ENCODE results near the gene ZFHX2. TPM values are rescaled to one million over a fixed set of nuclear protein-coding genes. Genes with fewer than 3 reads are reported as not detected.

ZFHX2 gene
- total and polyA plus RNA-seq, 2 of the 13 experiments (the other 11 are each of a cell fraction or from before 2014, with no cell fraction given), result 0.17 to 0.44 TPM

DNA sequence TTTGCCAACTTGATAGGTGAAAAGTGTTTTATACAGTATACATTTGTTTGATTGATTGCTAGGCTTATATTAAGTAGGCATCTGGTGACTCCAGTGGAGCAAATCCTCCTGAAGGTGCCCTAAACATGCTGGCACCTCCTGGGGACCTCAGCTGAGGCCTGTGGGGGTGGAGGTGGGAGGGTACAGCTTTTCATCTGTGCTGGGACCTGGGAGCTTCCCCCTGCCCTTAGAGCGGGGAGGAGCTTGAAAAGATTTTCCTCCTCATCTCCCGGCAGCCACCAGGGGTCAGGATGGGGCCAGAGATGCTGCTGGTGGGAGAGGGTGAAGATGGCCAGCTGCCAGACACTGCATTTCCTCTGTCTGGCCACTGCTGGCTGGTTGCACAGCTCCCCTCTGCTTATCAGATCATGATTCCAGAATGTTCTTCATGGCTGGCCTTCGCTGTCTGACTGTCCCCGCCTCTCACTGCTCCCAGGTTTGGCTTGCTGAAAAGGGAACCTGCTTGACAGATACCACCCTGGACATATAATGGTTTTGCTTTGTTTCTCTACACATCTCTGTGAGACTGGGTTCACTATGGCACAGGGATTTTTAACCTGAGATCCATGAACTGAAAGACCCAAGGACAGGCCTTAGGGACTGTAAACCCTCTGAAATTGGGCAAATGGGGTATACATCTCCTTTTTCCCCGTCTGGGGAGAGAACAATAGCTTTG, 37.5 kb upstream of the ZFHX2 start:
- peaks cover 24% of the 10 kb centered on the region for H3K4me1 ChIP-seq (ENCODE audit: insufficient read depth, low read length)
- H3K27ac ChIP-seq (ENCODE audit: extremely low read length, insufficient read depth, low read length), result no peak overlapping the region
- H2AFZ ChIP-seq (ENCODE audit: low read length), result peak overlapping the region; percentile 38
- H4K20me1 ChIP-seq (ENCODE audit: insufficient read depth, low read length), result no peaks in the 10 kb centered on the region
- no peaks in the 10 kb centered on the region for H3K79me2 ChIP-seq (ENCODE audit: insufficient read depth, low read length)
- H3K27me3 ChIP-seq (ENCODE audit: control insufficient read depth in 1 of 2, insufficient read depth in 2 of 2, low read length in 2 of 2), result no peaks in the 10 kb centered on the region
- POLR2A ChIA-PET, result interaction anchor here (0.9 to 7.8 kb wide), 26 partner anchors 9 to 525 kb away, joined by 3 to 787 read pairs (median 5); partner anchors contain the start of genes DHRS2 and PCK2
- peak overlapping the region; percentile 48 for H3K4me2 ChIP-seq (ENCODE audit: low read depth, low read length)
- CTCF ChIA-PET (ENCODE audit: low intra/inter-chr PET ratio, low total read pairs), result interaction anchor here (0.9 to 5.9 kb wide), 15 partner anchors 14 to 425 kb away, joined by 3 to 207 read pairs (median 7); partner anchors contain the start of genes DHRS2 and DHRS4
- ATAC-seq (peak; percentile 98), FAIRE-seq (peak; percentile 80), DNase-seq (ENCODE audit: low spot score) (peak; percentile 98)
- intact Hi-C loops (cut with micrococcal nuclease; ENCODE audit: unreplicated experiment), result loop anchor here (1.0 to 10.0 kb wide), 8 partner anchors 21 to 846 kb away; no protein-coding TSS in a partner anchor
- BruUV-seq (replicated peaks), result no TSS peak
- H3K4me3 ChIP-seq (replicated peaks in 1 of 3; ENCODE audit: insufficient read depth in 1 of 3, low read depth in 2 of 3, low read length in 3 of 3), result peak overlapping the region in 1 of 3 experiments; percentile 9; a peak in 2 of 6 replicates
- in situ Hi-C loops (cut with HindIII; ENCODE audit: extremely low pct_ligation_motif_present, low pct_unique_long_range_greater_than_20kb), result loop anchor here (5.0 kb wide), 2 partner anchors 43 to 323 kb away; no protein-coding TSS in a partner anchor
- H3K9ac ChIP-seq (ENCODE audit: insufficient read depth, low read depth, low read length), result peak overlapping the region; percentile 18
- WGBS (ENCODE audit: low lambda C conversion rate), result 3% methylated on average over 5 of the region's 5 CpGs
- no peaks in the 10 kb centered on the region for H3K36me3 ChIP-seq (replicated peaks in 1 of 2; ENCODE audit: control insufficient read depth in 1 of 2, insufficient read depth in 2 of 2, low read length in 2 of 2)
- no peaks in the 10 kb centered on the region for H3K9me3 ChIP-seq (ENCODE audit: low read length)
- TF ChIP-seq ZNF740 (CRISPR knock-in tag; IDR thresholded peaks at IDR 0.05), result peak; percentile 33; the same call in 1 of the 2 replicates
- peak; percentile 90 for TF ChIP-seq MIER2 (CRISPR knock-in tag; IDR thresholded peaks at IDR 0.05)
- no peak for TF ChIP-seq NCOA5 (CRISPR knock-in tag; IDR thresholded peaks at IDR 0.05)
- TF ChIP-seq AGO1 (IDR thresholded peaks at IDR 0.05; ENCODE audit: low read depth, low read length, poor library complexity, severe bottlenecking), result no peak
- TF ChIP-seq ZNF326 (CRISPR knock-in tag; IDR thresholded peaks at IDR 0.05; ENCODE audit: borderline replicate concordance), result 0 out of 2 replicates have a peak, but pooled peaks have one; percentile 43
- TF ChIP-seq, protein P1, sequence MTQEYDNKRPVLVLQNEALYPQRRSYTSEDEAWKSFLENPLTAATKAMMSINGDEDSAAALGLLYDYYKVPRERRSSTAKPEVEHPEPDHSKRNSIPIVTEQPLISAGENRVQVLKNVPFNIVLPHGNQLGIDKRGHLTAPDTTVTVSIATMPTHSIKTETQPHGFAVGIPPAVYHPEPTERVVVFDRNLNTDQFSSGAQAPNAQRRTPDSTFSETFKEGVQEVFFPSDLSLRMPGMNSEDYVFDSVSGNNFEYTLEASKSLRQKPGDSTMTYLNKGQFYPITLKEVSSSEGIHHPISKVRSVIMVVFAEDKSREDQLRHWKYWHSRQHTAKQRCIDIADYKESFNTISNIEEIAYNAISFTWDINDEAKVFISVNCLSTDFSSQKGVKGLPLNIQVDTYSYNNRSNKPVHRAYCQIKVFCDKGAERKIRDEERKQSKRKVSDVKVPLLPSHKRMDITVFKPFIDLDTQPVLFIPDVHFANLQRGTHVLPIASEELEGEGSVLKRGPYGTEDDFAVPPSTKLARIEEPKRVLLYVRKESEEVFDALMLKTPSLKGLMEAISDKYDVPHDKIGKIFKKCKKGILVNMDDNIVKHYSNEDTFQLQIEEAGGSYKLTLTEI (CRISPR knock-in tag; conservative IDR thresholded peaks at IDR 0.05), result no peak
- TF ChIP-seq IRF9 (CRISPR knock-in tag; IDR thresholded peaks at IDR 0.05; ENCODE audit: borderline replicate concordance), result peak; percentile 98
- peak; percentile 86 for TF ChIP-seq GATAD1 (CRISPR knock-in tag; IDR thresholded peaks at IDR 0.05)
- peak; percentile 96 for TF ChIP-seq ZNF724P (CRISPR knock-in tag; IDR thresholded peaks at IDR 0.05; ENCODE audit: borderline replicate concordance)
- TF ChIP-seq, protein P2, sequence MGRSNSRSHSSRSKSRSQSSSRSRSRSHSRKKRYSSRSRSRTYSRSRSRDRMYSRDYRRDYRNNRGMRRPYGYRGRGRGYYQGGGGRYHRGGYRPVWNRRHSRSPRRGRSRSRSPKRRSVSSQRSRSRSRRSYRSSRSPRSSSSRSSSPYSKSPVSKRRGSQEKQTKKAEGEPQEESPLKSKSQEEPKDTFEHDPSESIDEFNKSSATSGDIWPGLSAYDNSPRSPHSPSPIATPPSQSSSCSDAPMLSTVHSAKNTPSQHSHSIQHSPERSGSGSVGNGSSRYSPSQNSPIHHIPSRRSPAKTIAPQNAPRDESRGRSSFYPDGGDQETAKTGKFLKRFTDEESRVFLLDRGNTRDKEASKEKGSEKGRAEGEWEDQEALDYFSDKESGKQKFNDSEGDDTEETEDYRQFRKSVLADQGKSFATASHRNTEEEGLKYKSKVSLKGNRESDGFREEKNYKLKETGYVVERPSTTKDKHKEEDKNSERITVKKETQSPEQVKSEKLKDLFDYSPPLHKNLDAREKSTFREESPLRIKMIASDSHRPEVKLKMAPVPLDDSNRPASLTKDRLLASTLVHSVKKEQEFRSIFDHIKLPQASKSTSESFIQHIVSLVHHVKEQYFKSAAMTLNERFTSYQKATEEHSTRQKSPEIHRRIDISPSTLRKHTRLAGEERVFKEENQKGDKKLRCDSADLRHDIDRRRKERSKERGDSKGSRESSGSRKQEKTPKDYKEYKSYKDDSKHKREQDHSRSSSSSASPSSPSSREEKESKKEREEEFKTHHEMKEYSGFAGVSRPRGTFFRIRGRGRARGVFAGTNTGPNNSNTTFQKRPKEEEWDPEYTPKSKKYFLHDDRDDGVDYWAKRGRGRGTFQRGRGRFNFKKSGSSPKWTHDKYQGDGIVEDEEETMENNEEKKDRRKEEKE (IDR thresholded peaks at IDR 0.05), result no peak
- TF ChIP-seq PHF20 (CRISPR knock-in tag; IDR thresholded peaks at IDR 0.05), result no peak; the same call in 1 of the 2 replicates
- peak; percentile 40; the same call in 1 of the 2 replicates for TF ChIP-seq ZNF564 (CRISPR knock-in tag; IDR thresholded peaks at IDR 0.05)
- peak; percentile 96; the same call in 1 of the 2 replicates for TF ChIP-seq ZNF251 (CRISPR knock-in tag; IDR thresholded peaks at IDR 0.05)
- TF ChIP-seq PAWR (CRISPR knock-in tag; IDR thresholded peaks at IDR 0.05; ENCODE audit: borderline replicate concordance), result peak; percentile 90
- peak; percentile 75; the same call in 1 of the 2 replicates for TF ChIP-seq FOXK1 (CRISPR knock-in tag; IDR thresholded peaks at IDR 0.05; ENCODE audit: borderline replicate concordance, low read depth)
- TF ChIP-seq TAF1 (CRISPR knock-in tag; IDR thresholded peaks at IDR 0.05), result peak; percentile 46; the same call in 1 of the 2 replicates
- peak; percentile 66; the same call in 1 of the 2 replicates for TF ChIP-seq MYC (CRISPR knock-in tag; IDR thresholded peaks at IDR 0.05; ENCODE audit: borderline replicate concordance)

Data from HepG2 (cell line).